Endodermal cell (in vitro differentiated cells): ENCODE data around the gene DUSP6. TPM values are rescaled to one million over a fixed set of nuclear protein-coding genes. Genes with fewer than 3 reads are reported as not detected.

Experiments used
- DNase-seq: peaks from one replicate; pipeline ENCODE4 v3.0.0-alpha.2; 2017
- H3K27ac ChIP-seq: 2 replicates; pipeline ENCODE4 v1.5.1; 2013; ENCODE audit warnings: mild to moderate bottlenecking, low read depth, low read length, moderate library complexity
- H3K27me3 ChIP-seq: 2 replicates; pipeline ENCODE4 v1.6.1; 2013; ENCODE audit warnings: mild to moderate bottlenecking, low read length, moderate library complexity; ENCODE audit not compliant: insufficient read depth, control insufficient read depth, poor library complexity, severe bottlenecking
- H3K36me3 ChIP-seq: 2 replicates; pipeline ENCODE4 v1.7.0; 2013; ENCODE audit warnings: mild to moderate bottlenecking, low read length, moderate library complexity; ENCODE audit not compliant: control insufficient read depth, insufficient read depth
- H3K4me1 ChIP-seq: one replicate; pipeline ENCODE4 v1.7.0; 2013; ENCODE audit warnings: low read length; ENCODE audit not compliant: control insufficient read depth, insufficient read depth
- H3K4me3 ChIP-seq: 2 replicates; pipeline ENCODE4 v1.5.1; 2013; ENCODE audit warnings: mild to moderate bottlenecking, low read length, moderate library complexity
- H3K9ac ChIP-seq: 2 replicates; pipeline ENCODE4 v1.6.1; 2013; ENCODE audit warnings: mild to moderate bottlenecking, low read length, moderate library complexity; ENCODE audit not compliant: poor library complexity, severe bottlenecking; ENCODE audit errors: extremely low read depth
- H3K9me3 ChIP-seq: 2 replicates; pipeline ENCODE4 v1.6.1; 2013; ENCODE audit warnings: mild to moderate bottlenecking, low read length, moderate library complexity; ENCODE audit not compliant: control insufficient read depth
- H3K27ac Mint-ChIP-seq: 2 replicates; pipeline ENCODE4 v1.8.0; 2020; ENCODE audit warnings: mixed read lengths
- H3K27me3 Mint-ChIP-seq: 2 replicates; pipeline ENCODE4 v1.8.0; 2021; ENCODE audit warnings: mild to moderate bottlenecking, mixed read lengths; ENCODE audit not compliant: insufficient read depth
- H3K36me3 Mint-ChIP-seq: 2 replicates; pipeline ENCODE4 v1.8.0; 2020; ENCODE audit warnings: low read depth, mixed read lengths
- H3K4me1 Mint-ChIP-seq: 2 replicates; pipeline ENCODE4 v1.8.0; 2020; ENCODE audit warnings: mixed read lengths
- H3K4me3 Mint-ChIP-seq: 2 replicates; pipeline ENCODE4 v1.8.0; 2020; ENCODE audit warnings: mild to moderate bottlenecking, moderate library complexity, mixed read lengths
- H3K9me3 Mint-ChIP-seq: 2 replicates; pipeline ENCODE4 v1.8.0; 2020; ENCODE audit warnings: mild to moderate bottlenecking, mixed read lengths
- WGBS, 2 experiments: methylation state at CpG; one replicate each; pipeline versions ENCODE4 v1.1.5 to v1.1.7; 2013; ENCODE audit warnings: missing lambda C conversion rate in 2 of 2, mixed read lengths in 1 of 2; ENCODE audit not compliant: insufficient coverage in 1 of 2, insufficient read length in 1 of 2; 5-methylcytosine and 5-hydroxymethylcytosine counted together
- total RNA-seq, 2 donors: library from RNA; stranded (reverse); fragmentation: NEBNext Ultra II Directional in 1 of 2; extraction: Animal tissue kit (Norgen Biotek cat#: 25700) in 1 of 2; gene quantifications; 2 replicates in 1 of 2; 3 replicates in 1 of 2; pipeline ENCODE4 v1.2.1, GENCODE V29; 2021
- TF ChIP-seq, protein P1 (sequence below): fragments of 200-600 bp; sonication (generic); conservative IDR thresholded peaks from 2 replicates; pipeline ENCODE4 v1.5.0; 2021; ENCODE audit warnings: antibody characterized with exemption, mild to moderate bottlenecking

Gene DUSP6
- total RNA-seq, 2 donors from 2014 or later, result 85.9 to 123 TPM

DNA sequence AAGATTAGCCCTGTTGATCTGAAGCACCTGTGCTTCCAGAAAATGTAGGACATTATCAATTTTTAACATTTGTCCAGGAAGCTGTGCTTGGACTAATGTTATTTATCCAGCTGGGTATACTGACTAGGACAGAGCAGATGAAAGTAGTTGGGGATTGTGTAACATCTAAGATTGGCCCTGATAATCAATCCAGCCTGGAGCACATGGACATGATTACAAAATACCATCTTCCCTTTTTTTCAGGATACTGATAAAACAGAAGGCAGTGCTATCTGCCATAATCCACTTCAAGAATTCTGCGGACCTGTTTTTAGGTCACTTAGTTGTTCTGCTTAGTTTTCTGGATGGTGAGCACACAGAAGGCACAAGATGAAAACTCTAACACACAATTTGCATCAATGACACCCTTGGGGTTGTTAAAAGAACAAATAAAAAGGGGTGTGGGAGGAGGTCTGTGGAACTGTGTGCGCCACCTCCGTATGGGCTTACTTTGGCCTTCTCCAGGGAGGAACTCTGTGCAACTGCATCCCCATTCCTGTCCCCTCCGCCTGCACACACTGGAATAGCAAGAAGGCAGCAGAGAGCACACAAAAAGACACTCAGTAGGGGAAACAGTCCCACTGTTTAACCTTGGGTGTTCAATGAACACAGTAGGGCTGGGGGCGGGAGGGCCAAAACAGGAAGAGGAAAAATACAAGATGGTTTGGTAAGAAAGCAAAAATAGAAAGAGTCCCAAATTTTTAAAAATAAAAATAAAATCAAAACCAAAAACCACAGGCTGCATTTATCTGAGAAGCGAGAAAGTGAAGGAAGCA lies 31.1 kb upstream of the DUSP6 start:
- Mint-ChIP-seq H3K36me3 (no peaks in the 10 kb centered on the region), H3K27ac (no peak overlapping the region), H3K4me3 (no peak overlapping the region), H3K9me3 (no peaks in the 10 kb centered on the region), H3K4me1 (peaks cover 38% of the 10 kb centered on the region), H3K27me3 (no peaks in the 10 kb centered on the region)
- no peaks in the 10 kb centered on the region for H3K9me3 ChIP-seq
- DNase-seq, result no peak
- 74 to 89% methylated on average over 4 to 6 of the region's 6 CpGs for WGBS, 2 experiments
- H3K27me3 ChIP-seq, result no peaks in the 10 kb centered on the region
- H3K4me1 ChIP-seq, result peaks cover 14% of the 10 kb centered on the region
- H3K36me3 ChIP-seq, result no peaks in the 10 kb centered on the region
- TF ChIP-seq, protein P1, sequence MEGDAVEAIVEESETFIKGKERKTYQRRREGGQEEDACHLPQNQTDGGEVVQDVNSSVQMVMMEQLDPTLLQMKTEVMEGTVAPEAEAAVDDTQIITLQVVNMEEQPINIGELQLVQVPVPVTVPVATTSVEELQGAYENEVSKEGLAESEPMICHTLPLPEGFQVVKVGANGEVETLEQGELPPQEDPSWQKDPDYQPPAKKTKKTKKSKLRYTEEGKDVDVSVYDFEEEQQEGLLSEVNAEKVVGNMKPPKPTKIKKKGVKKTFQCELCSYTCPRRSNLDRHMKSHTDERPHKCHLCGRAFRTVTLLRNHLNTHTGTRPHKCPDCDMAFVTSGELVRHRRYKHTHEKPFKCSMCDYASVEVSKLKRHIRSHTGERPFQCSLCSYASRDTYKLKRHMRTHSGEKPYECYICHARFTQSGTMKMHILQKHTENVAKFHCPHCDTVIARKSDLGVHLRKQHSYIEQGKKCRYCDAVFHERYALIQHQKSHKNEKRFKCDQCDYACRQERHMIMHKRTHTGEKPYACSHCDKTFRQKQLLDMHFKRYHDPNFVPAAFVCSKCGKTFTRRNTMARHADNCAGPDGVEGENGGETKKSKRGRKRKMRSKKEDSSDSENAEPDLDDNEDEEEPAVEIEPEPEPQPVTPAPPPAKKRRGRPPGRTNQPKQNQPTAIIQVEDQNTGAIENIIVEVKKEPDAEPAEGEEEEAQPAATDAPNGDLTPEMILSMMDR, result no peak
- no peak overlapping the region for H3K27ac ChIP-seq
- no peak overlapping the region for H3K9ac ChIP-seq
- H3K4me3 ChIP-seq, result no peak overlapping the region

GRCh38 chr12:89382328-89382727 lies 30.0 kb upstream of the DUSP6 start:
- Histone ChIP-seq H3K36me3 (no peaks in the 10 kb centered on the region), H3K27ac (no peak overlapping the region), H3K4me3 (no peak overlapping the region), H3K9me3 (no peaks in the 10 kb centered on the region), H3K27me3 (no peaks in the 10 kb centered on the region), H3K4me1 (peaks cover 14% of the 10 kb centered on the region), H3K9ac (no peak overlapping the region)
- Mint-ChIP-seq H3K9me3 (no peaks in the 10 kb centered on the region), H3K4me1 (peaks cover 38% of the 10 kb centered on the region), H3K27ac (no peak overlapping the region), H3K4me3 (no peak overlapping the region), H3K36me3 (no peaks in the 10 kb centered on the region), H3K27me3 (no peaks in the 10 kb centered on the region)
- TF ChIP-seq, protein P1, result no peak
- WGBS, 2 experiments, result 90 to 97% methylated on average over 4 to 5 of the region's 5 CpGs
- DNase-seq, result no peak

DNA sequence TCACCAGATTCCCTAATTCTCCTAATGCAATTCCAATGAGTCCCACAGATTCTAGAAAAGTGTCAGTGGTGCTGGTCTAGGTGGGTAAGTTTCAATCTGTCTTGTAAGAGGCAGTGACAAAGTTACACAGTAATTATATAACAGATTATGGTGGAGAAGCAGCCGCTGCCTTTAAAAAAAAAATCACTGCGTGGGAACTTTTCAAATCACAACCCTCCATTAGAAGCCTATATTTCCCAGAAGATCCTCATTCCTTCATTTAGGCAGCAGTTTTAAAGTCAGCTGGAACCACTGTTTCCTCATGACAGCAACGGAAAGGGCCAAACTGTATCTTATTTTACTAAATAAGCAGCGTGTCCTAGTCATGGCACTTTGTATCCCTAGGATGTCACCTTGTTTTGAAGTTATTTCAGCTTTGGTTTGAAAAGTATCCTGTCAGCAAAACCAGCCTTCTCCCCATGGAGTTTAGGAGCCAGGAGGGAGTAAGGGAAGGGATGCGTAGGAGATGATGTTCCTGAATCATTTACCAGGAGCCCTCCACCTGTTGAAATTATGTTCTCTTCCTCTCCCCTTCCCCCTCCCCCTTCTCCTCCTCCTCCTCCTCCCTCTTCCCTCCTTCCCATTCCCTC lies 27.7 kb upstream of the DUSP6 start:
- TF ChIP-seq, protein P1, result no peak
- Histone ChIP-seq H3K36me3 (no peaks in the 10 kb centered on the region), H3K4me1 (peaks cover 9% of the 10 kb centered on the region), H3K9ac (no peak overlapping the region), H3K27me3 (no peaks in the 10 kb centered on the region), H3K27ac (no peak overlapping the region), H3K9me3 (peaks cover 3% of the 10 kb centered on the region), H3K4me3 (no peak overlapping the region)
- no peak for DNase-seq
- WGBS, 2 experiments, result 93 to 95% methylated on average over 2 to 4 of the region's 5 CpGs
- Mint-ChIP-seq H3K9me3 (peaks cover 2% of the 10 kb centered on the region), H3K27me3 (no peaks in the 10 kb centered on the region), H3K27ac (no peak overlapping the region), H3K36me3 (peaks cover 4% of the 10 kb centered on the region), H3K4me1 (peaks cover 25% of the 10 kb centered on the region), H3K4me3 (no peak overlapping the region)
